Left kidney (tissue), 8 donors: Measurements from ENCODE around the gene POM121L12. TPM values are rescaled to one million over a fixed set of nuclear protein-coding genes. Genes with fewer than 3 reads are reported as not detected.

Experiments used
- DNase-seq: peaks from one replicate; pipeline ENCODE4 v3.0.0-alpha.2; 2013
- long read RNA-seq, 8 donors: transcript quantifications; one replicate each; lab custom pipeline, GENCODE V29; 2026
- polyA plus RNA-seq: library from polyadenylated mRNA; unstranded; fragments of 120-200 nt; gene quantifications from one replicate; pipeline ENCODE4 v1.2.1, GENCODE V29; 2013; ENCODE audit not compliant: insufficient read length

POM121L12 gene
- polyA plus RNA-seq = not detected
- long read RNA-seq, donor 1 = 0 reads
- long read RNA-seq, donor 2 = 0 reads
- long read RNA-seq, donor 3 = 0 reads
- long read RNA-seq, donor 4 = 0 reads
- long read RNA-seq, donor 5 = 0 reads
- long read RNA-seq, donor 6 = 0 reads
- long read RNA-seq, donor 7 = 0 reads
- long read RNA-seq, donor 8 = 0 reads

DNA sequence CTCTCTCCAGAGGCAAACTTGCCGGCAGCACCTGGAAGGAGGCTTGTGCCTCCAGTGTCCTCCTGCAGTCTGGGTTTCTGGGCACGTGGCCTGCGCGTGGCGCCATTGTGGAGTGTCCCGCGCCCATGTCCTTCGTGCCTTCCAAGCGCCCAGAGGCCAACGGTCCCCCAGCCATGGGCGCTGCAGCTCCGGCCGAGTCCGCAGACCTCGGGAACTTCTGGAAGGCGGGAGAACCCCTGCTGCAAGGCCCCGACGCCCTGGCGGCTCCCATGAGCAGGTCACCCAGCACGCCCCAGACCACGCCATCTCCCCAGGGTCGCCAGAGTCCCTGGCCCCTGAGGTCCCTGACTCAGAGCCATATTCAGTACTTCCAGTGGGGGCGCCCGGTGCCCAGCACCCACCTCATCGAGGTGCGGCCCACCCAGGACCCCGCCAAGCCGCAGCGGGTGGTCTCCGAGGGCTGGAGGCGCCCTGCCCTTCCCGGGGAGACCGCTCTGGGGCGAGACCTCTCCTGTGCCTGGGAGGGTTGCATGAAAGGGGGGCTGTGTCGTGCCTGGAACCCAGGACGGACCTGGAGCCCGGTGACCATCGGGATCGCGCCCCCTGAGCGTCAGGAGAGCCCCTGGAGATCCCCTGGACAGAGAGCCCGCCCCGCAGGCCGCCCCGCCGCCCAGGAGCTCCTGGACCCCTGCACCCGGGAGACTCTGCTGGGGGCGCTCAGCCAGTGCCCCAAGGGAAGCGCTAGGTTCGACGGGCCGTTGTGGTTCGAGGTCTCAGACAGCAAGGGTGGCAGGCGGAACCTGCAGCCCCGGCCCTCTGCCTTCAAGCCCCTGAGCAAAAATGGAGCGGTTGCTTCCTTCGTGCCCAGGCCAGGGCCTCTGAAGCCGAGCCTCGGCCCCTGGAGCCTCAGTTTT, at the start of gene POM121L12:
POM121L12 (plus strand) TSS at position 135 of the 914 bp plus-strand sequence; CDS start at position 174, 39 bp downstream.
- no peak for DNase-seq

DNA sequence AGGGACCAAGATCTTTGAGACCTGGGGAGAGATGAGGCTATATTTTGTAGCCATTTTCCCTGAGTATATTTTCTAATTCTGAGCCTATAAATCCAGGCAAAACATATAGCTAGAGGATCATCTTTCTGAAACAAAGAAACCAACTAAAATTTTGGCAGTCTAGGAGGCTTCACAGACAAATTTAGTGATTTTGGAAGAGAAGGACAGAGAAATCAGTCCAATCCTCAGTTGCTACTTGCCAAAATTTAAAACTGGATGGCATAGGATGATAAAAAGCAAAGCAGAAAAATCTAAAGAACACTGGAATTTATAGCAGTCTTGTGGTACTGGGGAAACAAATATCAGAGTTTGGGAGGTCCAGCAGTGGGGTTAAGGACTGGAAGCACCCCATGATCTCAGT, 43.4 kb upstream of the POM121L12 start:
- DNase-seq = no peak

DNA sequence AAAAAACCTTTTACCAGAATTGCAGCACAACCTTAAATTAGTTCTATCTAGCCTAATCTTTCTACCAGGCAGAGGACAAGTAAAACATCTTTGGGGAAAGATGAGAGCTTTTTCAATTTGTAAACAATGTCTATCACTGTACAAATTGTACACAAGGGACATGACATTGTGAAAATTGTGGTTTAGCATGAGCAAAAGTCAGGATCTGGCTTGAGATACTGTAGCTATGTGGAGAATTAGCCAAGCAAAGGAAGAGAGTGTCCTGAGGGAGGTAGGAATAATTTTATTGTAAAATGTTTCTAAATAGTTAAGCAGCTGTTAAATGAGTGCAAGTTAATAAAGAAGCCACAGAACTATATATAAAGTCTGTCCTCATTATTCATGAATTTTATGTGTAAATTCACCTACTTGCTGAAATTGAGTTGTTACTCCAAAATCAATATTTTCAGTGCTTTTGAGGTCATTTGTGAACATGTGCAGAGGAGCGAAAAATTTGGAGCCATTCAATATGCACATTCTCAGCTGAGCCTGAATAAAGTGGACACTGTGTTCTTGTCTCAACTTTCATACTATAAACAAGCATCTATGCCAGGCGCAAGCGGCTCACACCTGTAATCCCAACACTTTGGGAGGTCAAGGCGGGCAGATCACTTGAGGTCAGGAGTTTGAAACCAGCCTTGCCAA, 42.8 kb upstream of the POM121L12 start:
- DNase-seq = no peak

DNA sequence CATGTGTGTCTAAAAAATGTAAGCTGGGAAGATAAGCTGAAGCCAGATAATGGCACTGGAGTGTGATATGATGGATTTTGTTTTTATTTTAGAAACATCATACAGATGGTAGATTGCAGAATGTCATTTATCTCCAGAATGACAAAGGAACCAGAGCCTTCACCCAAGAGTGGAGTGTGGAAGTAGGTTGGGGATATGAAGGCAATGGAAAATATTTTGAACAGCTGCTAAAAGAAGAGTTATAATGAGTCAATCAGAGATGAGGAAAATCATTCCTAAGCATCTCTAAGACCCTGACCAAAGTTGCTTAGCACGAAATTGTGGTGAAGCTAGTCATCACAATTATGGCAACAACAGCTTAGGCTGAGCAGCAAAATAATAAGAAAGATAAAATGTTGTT, 39.8 kb upstream of the POM121L12 start:
- no peak for DNase-seq

DNA sequence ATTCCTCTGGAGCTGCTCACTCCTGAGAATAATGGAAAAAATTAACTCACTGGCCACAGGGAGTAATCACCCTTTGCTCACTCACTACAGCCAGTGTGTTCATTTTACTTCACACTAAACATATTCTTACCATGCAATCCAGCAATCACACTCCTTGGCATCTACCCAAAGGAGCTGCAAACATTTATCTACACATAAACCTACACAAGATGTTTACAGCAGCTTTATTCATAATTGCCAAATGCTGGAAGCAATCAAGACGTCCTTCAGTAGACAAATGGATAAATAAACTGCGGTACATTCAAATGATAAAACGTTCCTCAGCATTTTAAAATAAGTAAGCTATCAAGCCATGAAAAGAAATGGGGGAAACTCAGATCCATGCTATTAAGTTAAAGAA, 34.2 kb upstream of the POM121L12 start:
- no peak for DNase-seq

DNA sequence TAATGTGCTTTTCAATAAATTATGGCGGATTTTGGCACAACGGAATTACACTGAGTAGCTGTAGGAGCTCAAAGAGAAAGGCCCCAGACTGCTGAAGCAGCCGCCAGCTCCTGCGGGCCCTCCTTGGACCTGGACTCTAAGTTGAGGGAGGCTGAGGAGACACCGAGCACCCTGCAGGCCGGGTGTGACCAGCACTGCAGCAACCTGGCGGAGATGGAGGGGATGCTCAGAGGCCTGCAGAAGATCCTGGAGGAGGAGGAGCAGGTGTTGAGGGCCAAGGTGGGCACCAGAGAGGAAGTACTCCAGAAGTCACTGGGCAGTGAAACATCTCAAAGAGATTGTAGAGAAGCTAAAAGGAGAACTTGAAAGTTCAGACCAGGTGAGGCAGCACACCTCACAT, 33.0 kb upstream of the POM121L12 start:
- DNase-seq = no peak

DNA sequence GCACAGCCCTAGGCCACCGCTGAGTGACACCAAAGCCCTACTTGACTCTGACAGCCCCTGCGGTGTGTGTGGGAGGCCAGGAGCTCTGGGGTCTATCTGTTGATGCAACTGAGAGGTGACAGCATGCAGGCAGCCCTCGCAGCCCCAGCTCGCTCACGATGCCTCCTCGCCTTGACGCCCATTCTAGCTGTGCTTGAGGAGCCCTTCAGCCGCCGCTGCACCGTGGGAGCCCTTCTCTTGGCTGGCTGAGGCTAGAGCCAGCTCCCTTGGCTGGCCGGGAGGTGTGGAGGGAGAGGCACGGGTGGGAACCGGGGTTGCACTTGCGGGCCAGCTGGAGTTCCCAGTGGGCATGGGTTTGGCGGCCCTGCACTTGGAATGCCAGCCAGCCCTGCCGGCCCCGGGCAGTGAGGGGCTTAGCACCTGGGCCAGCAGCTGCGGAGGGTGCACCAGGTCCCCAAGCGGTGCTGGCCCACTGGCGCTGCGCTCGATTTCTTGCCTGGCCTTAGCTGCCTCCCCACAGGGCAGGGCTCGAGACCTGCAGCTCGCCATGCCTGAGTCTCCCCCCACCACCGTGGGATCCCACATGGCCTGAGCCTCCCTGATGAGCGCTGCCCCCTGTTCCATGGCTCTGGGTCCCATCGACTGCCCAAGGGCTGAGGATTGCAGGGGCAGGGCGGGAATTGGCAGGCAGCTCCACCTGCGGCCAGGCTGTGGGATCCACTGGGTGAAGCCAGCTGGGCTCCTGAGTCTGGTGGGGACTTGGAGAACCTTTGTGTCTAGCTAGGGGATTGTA, 31.6 kb upstream of the POM121L12 start:
- no peak for DNase-seq

DNA sequence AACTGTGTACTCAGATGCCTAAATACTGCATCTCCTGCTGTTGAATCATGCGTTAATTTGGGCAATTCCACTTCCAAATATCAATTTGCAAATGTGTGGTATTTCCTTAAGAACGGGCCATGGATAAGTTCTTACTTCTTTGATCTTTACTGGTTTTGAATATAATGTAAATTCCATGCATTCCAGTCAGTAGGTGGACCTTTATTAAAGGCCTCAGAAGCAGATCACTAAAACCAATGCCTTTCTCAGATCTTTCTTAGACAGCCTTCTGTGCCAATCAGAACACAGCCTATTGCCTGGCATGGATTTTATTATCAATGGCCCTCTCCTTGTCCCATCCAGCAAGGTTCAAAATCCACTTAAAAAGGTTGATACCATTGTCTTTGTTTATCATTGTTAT, 21.5 kb upstream of the POM121L12 start:
- DNase-seq = no peak

DNA sequence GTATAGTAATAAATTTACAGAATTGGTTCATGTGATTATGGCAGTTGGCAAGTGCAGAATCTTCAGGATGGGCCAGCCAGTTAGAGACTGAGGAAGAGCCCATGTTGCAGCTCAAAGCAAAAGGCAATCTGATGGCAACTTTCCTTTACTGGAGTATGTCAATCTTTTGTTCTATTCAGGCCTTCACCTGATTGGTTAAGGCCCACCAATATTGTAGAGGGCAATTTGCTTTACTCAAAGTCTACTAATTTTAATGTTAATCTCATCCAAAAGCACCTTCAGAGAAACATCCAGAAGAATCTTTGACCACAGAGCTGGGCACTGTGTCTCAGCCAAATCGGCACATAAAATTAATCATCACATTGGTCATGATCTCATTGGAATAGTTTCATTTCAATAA, 20.0 kb upstream of the POM121L12 start:
- DNase-seq = no peak

DNA sequence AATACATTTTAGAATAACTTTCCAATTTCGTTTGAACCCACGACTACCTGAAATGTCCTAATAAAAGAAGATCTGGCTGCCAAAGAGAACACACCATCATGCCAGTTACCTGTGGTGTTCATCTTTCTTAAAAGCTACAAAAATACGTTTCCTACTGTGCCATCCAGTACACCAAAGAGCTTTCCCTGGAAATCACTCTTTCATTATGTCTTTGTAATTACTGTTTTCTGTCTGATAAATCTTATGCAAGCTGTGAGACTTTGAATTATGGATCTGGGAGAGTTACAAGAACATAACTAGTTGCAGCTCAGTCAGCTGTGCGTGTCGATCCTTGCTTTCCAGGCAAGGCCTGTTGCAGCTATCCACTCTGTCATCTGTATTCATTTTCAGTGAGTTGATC, 12.5 kb upstream of the POM121L12 start:
- no peak for DNase-seq

DNA sequence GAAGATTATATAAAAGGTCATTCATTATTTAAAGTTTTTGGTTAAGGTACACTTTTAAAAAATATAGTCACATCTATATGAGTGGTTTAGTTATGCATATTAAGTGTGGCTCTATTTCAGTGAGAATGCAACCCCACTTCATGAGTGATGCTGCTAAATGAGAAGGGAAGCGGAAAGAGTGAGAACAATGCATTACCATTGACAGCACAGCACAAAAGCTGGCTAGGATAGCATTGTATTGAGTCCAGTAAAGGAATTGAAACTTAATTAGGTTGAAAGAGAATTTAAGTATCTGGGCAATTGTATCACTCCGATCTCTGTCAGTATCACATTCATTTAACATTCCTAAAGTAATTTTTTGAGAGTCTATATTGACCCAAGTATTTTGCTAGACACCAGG, 13.2 kb downstream of the POM121L12 start:
- no peak for DNase-seq

DNA sequence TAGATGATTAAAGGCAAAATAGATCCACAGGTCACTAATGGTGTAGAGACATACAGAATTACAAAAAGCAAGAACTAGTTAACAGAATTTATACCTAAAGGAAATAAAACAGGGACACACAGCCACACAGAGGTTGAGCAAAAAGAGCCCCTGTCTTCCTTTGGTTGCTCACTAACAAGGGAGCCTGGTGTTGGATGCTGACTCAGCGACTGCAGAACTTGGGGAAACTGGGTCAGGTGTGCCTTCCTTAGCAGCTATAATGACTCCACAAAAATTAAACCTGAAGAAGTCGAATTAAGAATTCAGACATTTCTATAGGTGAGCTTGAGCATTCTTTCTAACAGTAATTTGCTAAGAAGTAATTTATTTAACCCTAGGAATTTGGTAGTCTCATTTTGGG, 15.0 kb downstream of the POM121L12 start:
- no peak for DNase-seq

DNA sequence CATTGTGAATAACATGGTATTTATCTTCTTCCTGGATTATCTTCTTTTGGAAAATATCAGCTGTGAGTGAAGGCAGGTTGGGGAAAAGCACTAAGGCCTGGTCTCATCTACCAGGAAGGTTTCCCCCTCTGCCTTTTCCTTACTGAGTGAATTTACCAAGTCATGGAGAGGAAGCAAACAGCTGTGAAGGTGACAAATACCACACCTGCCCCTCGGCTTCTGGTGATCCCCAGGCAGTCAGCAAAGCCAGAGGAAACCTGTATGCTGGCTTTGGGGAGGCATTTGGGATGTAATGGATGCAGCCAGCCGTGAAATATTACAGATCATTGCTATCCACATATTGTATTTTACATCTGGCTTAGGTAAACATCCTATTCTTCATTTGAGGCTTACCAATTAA, 24.2 kb downstream of the POM121L12 start:
- no peak for DNase-seq

DNA sequence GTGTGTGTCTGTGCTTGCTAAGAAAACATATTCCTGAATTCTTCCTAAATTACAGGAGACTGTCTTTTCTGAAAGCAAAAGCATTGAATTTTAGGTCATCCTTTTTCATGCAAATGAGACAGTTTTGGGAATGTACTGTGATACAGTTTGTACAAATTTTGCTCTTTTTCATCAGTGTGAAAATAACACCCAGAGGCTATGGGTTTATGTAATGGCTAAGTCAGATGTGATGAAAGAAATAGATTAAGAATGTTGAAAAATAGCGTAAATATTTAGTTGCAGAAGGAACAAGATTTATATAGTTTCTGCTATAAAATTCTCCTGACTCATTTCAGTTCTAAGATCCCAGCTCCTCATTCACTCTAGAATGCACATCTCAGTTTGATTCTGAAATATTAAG, 24.6 kb downstream of the POM121L12 start:
- DNase-seq = no peak

DNA sequence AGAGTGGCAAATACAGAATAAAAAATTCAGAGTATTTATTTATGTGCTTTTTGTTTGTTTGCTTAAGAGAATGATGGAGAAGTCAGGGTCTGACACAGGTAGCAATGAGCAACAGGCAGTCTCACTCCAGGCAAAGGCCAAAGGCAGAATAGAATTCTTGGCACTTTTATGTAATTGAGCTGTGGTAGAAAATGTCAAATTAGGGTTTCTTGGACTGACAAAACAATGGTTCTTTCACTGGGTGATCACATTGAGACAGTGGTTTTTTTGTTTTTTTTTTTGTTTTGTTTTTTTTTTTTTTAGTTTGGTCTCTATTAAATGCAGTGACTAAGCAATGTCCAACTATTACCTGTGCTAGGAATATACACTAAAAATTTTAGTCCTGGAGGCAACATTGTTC, 27.4 kb downstream of the POM121L12 start:
- no peak for DNase-seq

DNA sequence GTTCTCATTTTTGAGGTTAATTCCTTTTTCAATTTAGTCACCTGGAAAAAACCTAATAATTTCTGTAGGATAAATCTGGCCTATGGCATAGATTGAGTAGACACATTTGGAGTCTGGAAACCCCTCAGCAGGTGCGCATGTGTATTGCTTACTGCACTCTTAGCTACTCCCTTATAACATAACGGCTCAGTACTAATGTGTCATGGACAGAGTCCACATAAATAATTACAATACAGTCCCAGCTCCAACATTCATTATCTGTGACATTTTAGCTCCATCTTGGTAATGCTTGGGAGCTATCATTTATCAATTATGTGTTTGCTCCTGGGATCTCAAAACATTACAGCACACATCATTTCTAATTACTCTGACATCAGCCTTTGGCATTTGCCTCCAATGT, 33.2 kb downstream of the POM121L12 start:
- DNase-seq = no peak

DNA sequence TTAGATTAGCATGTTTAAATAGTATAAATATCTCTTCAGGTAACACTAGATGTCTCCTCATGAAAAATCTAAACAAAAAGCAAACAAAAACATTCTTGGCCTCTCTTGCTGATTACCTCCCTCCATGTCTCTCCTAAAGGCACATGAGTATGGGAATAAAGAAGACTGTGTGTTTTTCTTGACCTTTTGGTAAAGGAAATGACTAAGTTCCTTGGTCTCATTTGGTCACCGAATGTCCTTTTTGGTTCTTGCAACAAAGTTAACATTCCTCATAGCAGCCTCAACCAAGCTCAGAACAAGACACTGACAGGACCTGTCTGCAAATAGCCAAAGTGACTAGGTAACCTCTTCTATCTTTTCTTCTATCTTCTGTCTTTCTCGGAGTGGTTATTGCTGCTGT, 35.5 kb downstream of the POM121L12 start:
- no peak for DNase-seq
